ENCODE results near the gene PRDM8. TPM values are rescaled to one million over a fixed set of nuclear protein-coding genes. Genes with fewer than 3 reads are reported as not detected.

PRDM8 gene
- total RNA-seq, 4 donors from 2014 or later, result 0.11 to 6.1 (median 1.2) TPM

GRCh38 chr4:80226094-80226493 is 28.8 kb downstream of the PRDM8 start:
- Histone ChIP-seq H3K4me3 (no peak overlapping the region), H3K27me3 (peaks cover 0 to 23% (median 0%) of the 10 kb centered on the region in 4 donors), H3K36me3 (no peaks in the 10 kb centered on the region), H3K27ac (no peak overlapping the region), H3K9me3 (no peaks in the 10 kb centered on the region), H3K4me1 (no peaks in the 10 kb centered on the region)
- WGBS, 2 donors, result 38 to 84% methylated on average over 2 of the region's 2 CpGs
- intact Hi-C loops (cut with DNase I), result no loop called here
- TF ChIP-seq CTCF (IDR thresholded peaks at IDR 0.05) (no peak), POLR2A (IDR thresholded peaks at IDR 0.05) (no peak)
- no peak for DNase-seq

- H3K27ac ChIP-seq, result no peak overlapping the region
- H3K4me3 ChIP-seq, result no peak overlapping the region
- intact Hi-C loops (cut with DNase I), result no loop called here
- no peaks in the 10 kb centered on the region for H3K36me3 ChIP-seq
- H3K9me3 ChIP-seq, result no peaks in the 10 kb centered on the region
- H3K27me3 ChIP-seq, result peaks cover 0 to 27% (median 0%) of the 10 kb centered on the region in 4 donors
- H3K4me1 ChIP-seq, result no peaks in the 10 kb centered on the region
- TF ChIP-seq POLR2A (IDR thresholded peaks at IDR 0.05), result no peak
- TF ChIP-seq CTCF (IDR thresholded peaks at IDR 0.05), result no peak
- no peak for DNase-seq
Measured at GRCh38 chr4:80228460-80228859, 31.2 kb downstream of the PRDM8 start.

GRCh38 chr4:80229128-80229527 is 31.8 kb downstream of the PRDM8 start:
- no peak overlapping the region for H3K27ac ChIP-seq
- H3K4me3 ChIP-seq, result no peak overlapping the region
- DNase-seq, result no peak
- 41 to 49% methylated on average over 2 of the region's 2 CpGs for WGBS, 2 donors
- peaks cover 0 to 28% (median 0%) of the 10 kb centered on the region in 4 donors for H3K27me3 ChIP-seq
- no peaks in the 10 kb centered on the region for H3K4me1 ChIP-seq
- H3K9me3 ChIP-seq, result no peaks in the 10 kb centered on the region
- no peaks in the 10 kb centered on the region for H3K36me3 ChIP-seq
- intact Hi-C loops (cut with DNase I), result no loop called here
- no peak for TF ChIP-seq CTCF (IDR thresholded peaks at IDR 0.05)
- TF ChIP-seq POLR2A (IDR thresholded peaks at IDR 0.05), result no peak

- Histone ChIP-seq H3K27me3 (peaks cover 0 to 27% (median 0%) of the 10 kb centered on the region in 4 donors), H3K4me1 (no peaks in the 10 kb centered on the region), H3K27ac (no peak overlapping the region), H3K36me3 (no peaks in the 10 kb centered on the region), H3K9me3 (no peaks in the 10 kb centered on the region), H3K4me3 (no peak overlapping the region)
- TF ChIP-seq POLR2A (IDR thresholded peaks at IDR 0.05), result no peak
- no peak for TF ChIP-seq CTCF (IDR thresholded peaks at IDR 0.05)
- WGBS, 2 donors, result 62 to 81% methylated on average over 2 of the region's 2 CpGs
- intact Hi-C loops (cut with DNase I), result no loop called here
- no peak for DNase-seq
Measured at GRCh38 chr4:80229590-80229989, 32.3 kb downstream of the PRDM8 start.

GRCh38 chr4:80231180-80231579 is 33.9 kb downstream of the PRDM8 start:
- DNase-seq, result no peak
- 86 to 88% methylated on average over 5 of the region's 5 CpGs for WGBS, 2 donors

More at GRCh38 chr4:80231180-80231579, 33.9 kb downstream of the PRDM8 start:
- intact Hi-C loops (cut with DNase I), result no loop called here
- Histone ChIP-seq H3K27ac (no peak overlapping the region), H3K9me3 (no peaks in the 10 kb centered on the region), H3K36me3 (no peaks in the 10 kb centered on the region), H3K4me3 (no peak overlapping the region), H3K4me1 (no peaks in the 10 kb centered on the region), H3K27me3 (peaks cover 0 to 26% (median 0%) of the 10 kb centered on the region in 4 donors)
- TF ChIP-seq CTCF (IDR thresholded peaks at IDR 0.05) (no peak), POLR2A (IDR thresholded peaks at IDR 0.05) (no peak)

All from esophagus squamous epithelium (tissue), 5 donors.